Amniotic stem cell (primary cell): ENCODE measurements around the gene FBXO10.
A peak's percentile ranks its signal among the peaks of the same experiment; 100 is the strongest.

Source experiments
- DNase-seq: peaks from one replicate; lab custom pipeline; 2025; lab: John Stamatoyannopoulos, UW

The FBXO10 gene

DNA sequence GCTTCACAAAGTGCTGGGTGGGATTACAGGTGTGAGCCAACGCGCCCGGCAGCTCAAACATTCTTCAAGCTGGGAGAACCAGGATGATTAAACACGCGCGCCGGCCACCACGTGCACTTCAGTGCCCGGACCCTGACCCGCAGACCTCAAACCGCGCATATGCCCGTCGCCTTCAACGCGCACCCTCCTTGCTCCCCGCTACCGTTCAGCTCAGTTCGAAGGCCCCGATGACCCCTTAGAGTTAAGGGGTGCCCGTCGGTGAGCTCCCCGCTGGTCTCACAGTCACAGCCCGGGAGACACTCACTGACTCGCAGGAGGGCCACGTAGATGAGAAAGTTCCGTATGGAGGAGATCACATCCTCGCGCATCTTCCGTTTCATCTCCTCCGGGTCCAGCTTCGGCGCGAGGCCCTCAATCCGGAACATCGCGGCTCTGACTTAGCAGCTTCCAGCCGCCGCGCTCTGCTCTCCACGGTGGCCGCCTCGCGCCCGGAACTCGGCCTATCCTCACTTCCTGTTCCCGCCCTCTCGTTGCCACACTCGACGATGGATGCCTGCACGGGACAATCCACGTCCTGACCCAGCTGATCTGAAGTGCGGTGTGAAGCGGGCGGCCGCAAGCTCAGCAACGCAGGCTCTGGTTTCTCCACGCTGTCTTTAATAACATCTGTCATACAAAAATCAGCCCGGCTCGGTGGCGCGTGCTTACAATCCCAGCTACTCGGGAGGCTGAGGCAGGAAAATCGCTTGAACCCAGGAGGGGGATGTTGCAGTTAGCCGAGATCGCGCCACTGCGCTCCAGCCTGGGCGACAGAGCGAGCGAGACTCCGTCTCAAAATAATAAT lies 16.1 kb upstream of the FBXO10 start, which contains the start of gene TOMM5:
TSS of gene TOMM5 (minus strand) at position 490 of the 844 bp plus-strand sequence. CDS start at position 425, 65 bp downstream.
- peak; percentile 82 for DNase-seq

GRCh38 chr9:37587521-37587920 lies 11.3 kb upstream of the FBXO10 start:
- DNase-seq: no peak

DNA sequence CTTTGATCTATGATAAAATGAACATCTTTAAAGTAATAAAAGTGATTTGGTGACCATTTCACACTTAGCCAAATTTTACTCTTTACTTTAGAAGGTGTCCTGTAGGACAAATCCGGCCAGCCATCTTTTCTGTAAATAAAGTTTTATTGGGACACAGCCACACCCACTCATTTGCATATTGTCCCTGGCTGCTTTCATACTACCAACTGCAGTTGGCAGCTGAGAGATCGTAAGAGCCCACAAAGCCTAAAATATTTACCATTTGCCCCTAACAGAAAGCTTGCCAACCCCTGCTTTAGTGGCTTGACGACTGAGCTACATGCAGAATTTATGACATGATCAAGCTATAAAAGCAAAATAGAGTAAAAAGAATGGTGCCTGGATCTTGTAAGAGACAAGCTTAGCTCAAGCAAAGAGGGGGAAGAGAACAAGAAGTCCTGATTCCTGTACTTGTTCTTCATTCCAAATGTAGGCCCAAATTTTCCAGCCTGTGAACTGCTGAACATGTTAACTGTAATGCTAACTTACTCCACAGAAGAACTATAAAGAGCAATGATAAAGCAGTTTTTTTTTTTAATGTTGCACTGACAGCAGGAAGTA lies 7.4 kb upstream of the FBXO10 start:
- DNase-seq: no peak

- DNase-seq: peak; percentile 23
These were observed 6.5 kb upstream of the FBXO10 start for GRCh38 chr9:37582548-37583157.

DNA sequence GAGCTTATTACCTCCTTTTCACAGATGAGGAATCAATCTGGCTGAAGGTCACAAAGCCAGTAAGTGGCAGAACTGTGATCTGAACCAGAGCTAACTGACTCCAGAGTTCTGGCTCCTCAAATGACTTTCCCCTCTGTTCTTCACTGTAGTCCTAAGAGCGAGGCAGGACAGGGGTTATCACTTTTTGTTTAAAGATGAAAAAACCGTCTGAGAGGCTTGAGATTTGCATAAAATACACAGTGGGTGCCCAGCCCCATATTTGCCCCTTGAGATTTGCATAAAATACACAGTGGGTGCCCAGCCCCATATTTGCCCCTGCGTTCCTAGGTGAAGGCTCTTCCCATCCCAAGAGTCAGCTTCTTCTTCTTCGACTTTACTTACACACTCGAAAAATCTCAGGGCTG lies 667 bp downstream of the FBXO10 start:
- no peak for DNase-seq

GRCh38 chr9:37575001-37575400 lies 1.2 kb downstream of the FBXO10 start:
- DNase-seq: no peak

- no peak for DNase-seq
These were observed 1.9 kb downstream of the FBXO10 start for GRCh38 chr9:37574241-37574721.

- DNase-seq: no peak
These were observed 4.9 kb downstream of the FBXO10 start for GRCh38 chr9:37571282-37571681.

- no peak for DNase-seq
These were observed 9.5 kb downstream of the FBXO10 start for GRCh38 chr9:37566716-37567115.

DNA sequence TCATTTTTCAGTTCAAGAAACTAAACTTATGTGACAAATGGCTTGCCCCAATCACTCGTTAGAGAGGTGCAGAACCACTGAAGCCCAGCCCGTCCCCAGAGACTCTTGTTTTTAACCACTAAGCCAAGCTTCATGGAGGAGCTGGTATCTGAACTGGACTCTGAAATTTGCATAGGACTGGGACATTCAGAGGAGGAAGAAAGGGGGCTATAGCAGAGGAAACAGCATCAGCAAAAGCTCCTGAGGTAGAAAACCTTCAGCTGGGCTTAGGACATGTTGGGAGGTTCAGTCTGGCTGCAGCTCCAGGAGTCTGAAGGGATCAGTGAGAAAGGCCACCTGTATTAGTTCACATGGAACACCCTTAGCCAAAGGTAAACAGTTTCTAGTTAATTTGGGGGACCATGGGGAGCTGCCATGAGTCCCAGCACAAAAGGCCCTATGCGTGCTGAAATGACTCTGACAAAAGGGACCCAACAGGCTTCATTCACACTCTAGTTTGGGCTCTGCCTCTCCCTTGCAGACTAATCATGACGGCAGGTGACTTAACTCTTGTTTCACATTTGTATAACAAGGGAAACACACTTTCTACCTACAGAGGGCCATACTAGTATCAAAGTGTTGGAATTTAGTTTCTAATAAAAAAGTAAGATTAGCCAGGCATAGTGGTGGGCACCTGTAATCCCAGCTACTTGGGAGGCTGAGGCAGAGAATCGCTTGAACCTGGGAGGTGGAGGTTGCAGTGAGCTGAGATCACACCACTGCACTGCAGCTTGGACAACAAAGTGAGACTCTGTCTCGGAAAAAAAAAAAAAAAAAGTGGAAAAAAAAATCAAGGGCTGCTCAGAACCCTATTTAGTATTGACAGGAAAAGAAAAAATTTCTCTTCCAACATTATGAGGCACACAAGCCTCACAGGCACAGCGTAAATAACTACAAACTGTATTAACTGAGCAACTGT lies 10.2 kb downstream of the FBXO10 start:
- DNase-seq: no peak

- DNase-seq: no peak
These were observed 11.3 kb downstream of the FBXO10 start for GRCh38 chr9:37564916-37565315.

DNA sequence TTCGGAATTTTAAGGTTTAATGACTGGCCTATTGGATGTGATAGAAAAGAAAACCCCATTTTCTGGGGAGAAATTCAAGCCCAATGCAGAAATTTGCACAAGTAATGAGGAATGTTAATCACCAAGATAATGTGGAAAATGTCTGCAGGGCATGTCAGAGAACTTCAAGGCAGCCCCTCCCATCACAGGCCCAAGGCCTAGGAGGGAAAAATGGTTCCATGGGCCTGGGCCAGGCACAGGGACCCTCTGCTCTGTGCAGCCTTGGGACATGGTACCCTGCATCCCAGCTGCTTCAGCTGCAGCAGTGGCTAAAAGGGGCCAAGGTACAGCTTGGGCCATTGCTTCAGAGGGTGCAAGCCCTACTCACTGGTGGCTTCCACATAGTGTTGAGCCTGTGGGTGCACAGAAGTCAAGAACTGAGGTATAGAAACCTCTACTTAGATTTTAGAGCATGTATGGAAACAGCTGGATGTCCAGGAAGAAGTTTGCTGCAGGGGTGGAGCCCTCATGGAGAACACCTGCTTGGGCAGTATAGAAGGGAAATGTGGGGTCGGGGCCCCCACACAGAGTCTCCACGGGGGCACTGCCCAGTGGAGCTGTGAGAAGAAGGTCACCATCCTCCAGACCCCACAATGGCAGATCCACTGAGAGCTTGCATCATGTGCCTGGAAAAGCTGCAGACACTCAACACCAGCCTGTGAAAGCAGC lies 12.2 kb downstream of the FBXO10 start:
- DNase-seq: no peak

DNA sequence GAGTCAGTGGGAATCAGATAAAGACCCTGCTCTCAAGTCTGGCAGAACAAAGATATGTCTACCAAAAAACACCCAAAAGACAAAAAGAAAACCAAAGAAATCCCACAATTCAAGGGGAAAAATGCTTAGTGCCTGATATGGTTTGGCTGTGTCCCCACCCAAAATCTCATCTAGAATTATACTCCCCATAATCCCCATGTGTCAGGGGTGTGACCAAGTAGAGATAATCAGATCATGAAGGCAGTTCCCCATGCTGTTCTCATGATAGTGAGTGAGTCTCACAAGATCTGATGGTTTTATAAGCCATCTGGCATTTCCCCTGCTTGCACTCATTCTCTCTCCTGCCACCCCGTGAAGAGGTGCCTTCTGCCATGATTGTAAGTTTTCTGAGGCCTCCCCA lies 13.4 kb downstream of the FBXO10 start:
- no peak for DNase-seq

DNA sequence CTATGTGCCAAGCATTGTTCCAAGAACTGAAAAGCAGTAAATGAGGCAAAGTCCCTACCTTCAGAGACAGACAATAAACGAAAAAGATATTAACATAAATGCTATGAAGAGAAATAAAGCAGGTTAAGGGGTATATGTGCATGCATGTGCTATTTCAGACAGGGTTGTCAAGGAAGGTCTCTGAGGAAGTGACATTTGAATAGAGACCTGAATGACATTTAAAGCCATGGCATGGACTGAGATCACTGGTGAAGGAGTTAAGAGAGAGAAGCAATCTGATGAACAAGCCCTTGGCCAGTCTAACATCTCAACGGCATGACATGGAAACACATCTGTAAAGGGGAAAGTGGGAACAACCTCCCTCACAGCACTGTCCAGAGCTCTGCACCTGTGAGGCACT lies 14.5 kb downstream of the FBXO10 start:
- no peak for DNase-seq

DNA sequence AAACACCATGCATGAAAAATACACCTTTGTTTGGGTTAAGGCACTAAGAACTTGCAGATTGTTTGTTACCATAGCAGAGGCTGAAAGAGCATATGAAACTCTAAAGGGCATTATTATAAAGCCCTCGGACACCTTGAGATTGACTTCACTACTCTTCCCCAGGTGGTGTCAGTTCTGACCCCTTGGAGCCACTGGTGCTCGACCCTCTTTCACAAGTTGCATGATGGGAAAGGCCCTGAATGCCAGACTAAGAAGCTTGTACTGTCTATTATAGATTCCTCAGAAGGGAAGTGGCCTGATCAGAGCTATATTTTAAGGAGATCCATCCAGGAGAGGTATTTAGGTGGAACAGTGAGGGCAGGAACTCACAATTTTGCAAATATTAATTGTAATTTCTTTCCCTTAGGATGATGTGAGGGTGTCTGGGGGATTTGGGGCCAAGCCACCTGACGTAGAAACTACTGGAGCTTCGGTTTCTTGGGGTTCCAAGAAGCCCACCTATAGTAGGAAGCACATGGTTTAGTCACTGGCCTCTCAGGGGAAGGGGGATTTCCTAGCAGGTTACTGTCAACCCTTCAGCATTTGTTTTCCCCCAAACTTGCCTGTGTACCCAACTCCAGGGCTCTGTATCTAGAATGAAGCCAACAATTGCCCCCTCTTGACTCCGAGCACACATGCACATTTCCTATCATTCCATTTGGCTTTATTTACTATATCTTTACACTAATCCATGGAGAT lies 16.2 kb downstream of the FBXO10 start:
- DNase-seq: no peak

DNA sequence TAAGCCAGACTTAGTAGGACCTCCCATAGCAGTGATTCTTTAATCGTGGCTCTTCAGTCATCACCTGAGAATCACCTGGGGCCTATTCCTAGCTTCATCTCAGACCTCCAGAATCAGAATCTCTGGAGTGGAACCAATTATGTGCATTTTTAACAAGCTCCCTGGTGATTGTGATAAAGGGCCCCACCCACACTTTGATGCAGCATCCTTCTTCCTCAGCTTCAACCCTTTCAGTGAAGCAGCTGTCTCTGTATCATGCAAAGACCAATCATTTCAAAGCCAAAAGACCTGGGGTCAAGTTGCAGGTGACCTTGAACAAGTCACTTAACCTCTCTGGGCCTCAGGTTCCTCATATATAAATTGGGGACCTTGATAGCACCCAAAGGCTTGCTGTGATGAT lies 17.1 kb downstream of the FBXO10 start:
- DNase-seq: no peak

DNA sequence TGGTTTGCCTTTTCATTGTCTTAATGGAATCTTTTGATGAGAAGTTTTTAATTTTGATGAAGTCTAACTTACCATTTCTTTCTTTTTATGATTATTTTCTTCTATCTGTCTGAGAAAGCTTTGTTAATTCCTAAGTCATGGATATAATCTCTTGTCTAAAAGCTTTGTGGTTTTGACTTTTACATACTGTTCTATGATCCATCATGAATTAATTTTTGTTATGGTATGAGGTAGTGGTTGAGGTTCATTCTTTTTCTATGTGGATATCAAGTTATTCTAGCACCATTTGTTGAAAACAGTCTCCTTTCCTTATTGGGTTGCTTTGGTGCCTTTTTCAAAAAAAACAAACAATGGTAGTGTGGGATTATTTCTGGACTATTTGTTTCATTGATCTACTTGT lies 20.4 kb downstream of the FBXO10 start:
- DNase-seq: no peak

GRCh38 chr9:37554318-37554717 lies 21.9 kb downstream of the FBXO10 start:
- DNase-seq: no peak

DNA sequence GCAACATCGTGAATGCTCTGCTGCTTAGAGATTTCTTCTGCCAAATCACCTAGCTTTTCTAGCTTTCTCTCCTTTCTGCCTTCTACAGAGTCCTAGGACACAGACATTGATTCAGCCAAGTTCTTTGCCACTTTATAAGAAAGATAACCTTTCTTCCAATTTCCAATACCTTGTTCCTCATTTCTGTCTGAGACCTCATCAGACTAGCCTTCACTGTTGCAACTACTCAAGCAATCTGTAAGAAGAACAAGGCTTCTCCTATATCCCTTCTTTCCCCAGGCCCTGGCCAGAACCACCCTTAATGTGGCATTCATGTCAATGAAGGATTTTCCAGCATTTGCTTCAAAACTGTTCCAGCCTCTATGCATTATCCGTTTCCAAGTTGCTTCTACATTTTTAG lies 24.3 kb downstream of the FBXO10 start:
- no peak for DNase-seq

GRCh38 chr9:37551468-37551867 lies 24.7 kb downstream of the FBXO10 start:
- DNase-seq: no peak
